Body of pancreas (tissue), 4 donors: ENCODE data around the gene COL6A2. TPM values are rescaled to one million over a fixed set of nuclear protein-coding genes. Genes with fewer than 3 reads are reported as not detected.

Experiments
- ATAC-seq: fragments of 150-250 bp; one replicate; pipeline ENCODE4 v1.9.1; 2016
- DNase-seq, 4 donors: peaks; one replicate each; pipeline ENCODE4 v3.0.0-alpha.2; 2019
- H3K27ac ChIP-seq, 4 donors: fragments of 200-600 bp; sonication (generic); 1 replicate in 3 of 4; 2 replicates in 1 of 4; pipeline versions ENCODE4 v1.5.1 to v1.6.1; 2016 to 2019; ENCODE audit warnings: mild to moderate bottlenecking in 1 of 4, mixed read lengths in 1 of 4, moderate library complexity in 1 of 4
- H3K27me3 ChIP-seq, 2 donors: fragments of 200-600 bp; sonication (generic); one replicate each; pipeline ENCODE4 v1.6.0; 2016; ENCODE audit warnings: mild to moderate bottlenecking in 1 of 2
- H3K36me3 ChIP-seq, 2 donors: fragments of 200-600 bp; sonication (generic); replicated peaks in 1 of 2; 2 replicates each; pipeline ENCODE4 v1.5.1; 2016; ENCODE audit warnings: low read depth in 2 of 2; ENCODE audit not compliant: insufficient read depth in 1 of 2
- H3K4me1 ChIP-seq: fragments of 200-600 bp; sonication (generic); one replicate; pipeline ENCODE4 v1.6.0; 2016
- H3K4me3 ChIP-seq, 2 donors: fragments of 200-600 bp; sonication (generic); 1 replicate in 1 of 2; 2 replicates in 1 of 2; pipeline ENCODE4 v1.5.1; 2016 to 2019
- H3K9me3 ChIP-seq, 3 donors: fragments of 200-600 bp; sonication (generic); 1 replicate in 2 of 3; 2 replicates in 1 of 3; pipeline ENCODE4 v1.5.1; 2016
- CTCF ChIP-seq, 7 experiments: fragments of 450-650 bp in 4 of 7; fragments of 200-600 bp in 3 of 7; sonication (generic) in 3 of 7; IDR thresholded peaks; one replicate each; pipeline ENCODE4 v1.5.1; 2016 to 2019; ENCODE audit warnings: antibody characterized with exemption in 7 of 7
- POLR2A ChIP-seq, 3 donors: fragments of 450-650 bp; IDR thresholded peaks; one replicate each; pipeline ENCODE4 v1.6.1; 2016; ENCODE audit warnings: antibody characterized with exemption in 3 of 3, mild to moderate bottlenecking in 2 of 3
- WGBS, 2 donors: methylation state at CpG; one replicate each; pipeline ENCODE4 v1.1.5; 2017; 5-methylcytosine and 5-hydroxymethylcytosine counted together
- intact Hi-C: fragments of 100-400 bp; cut with DNase I; formaldehyde crosslinking; loops from one replicate; pipeline ENCODE4 v1.15.1; 2023
- total RNA-seq, 2 donors: library from RNA; depleted of rRNA; stranded (reverse); fragments of >200 nt; gene quantifications; one replicate each; pipeline ENCODE4 v1.1.0, GENCODE V29; 2016

The COL6A2 gene
- total RNA-seq, 2 donors from 2014 or later: 72.1 to 339 TPM

- Histone ChIP-seq H3K27me3 (no peaks in the 10 kb centered on the region), H3K4me3 (no peak overlapping the region), H3K36me3 (no peaks in the 10 kb centered on the region), H3K27ac (no peak overlapping the region), H3K9me3 (peaks cover 0 to 6% (median 0%) of the 10 kb centered on the region in 3 donors), H3K4me1 (no peaks in the 10 kb centered on the region)
- DNase-seq (peak in 2 of 4 donors; percentile 2 to 7), ATAC-seq (no peak)
- intact Hi-C loops: no loop called here
- WGBS, 2 donors: 68 to 72% methylated on average over 6 to 18 of the region's 19 CpGs
- no peak for TF ChIP-seq CTCF (IDR thresholded peaks at IDR 0.05)
- no peak for TF ChIP-seq POLR2A (IDR thresholded peaks at IDR 0.05)
Measured at GRCh38 chr21:46109313-46110221, 11.7 kb downstream of the COL6A2 start.

- DNase-seq (peak in 3 of 4 donors; percentile 4 to 9 (median 9)), ATAC-seq (no peak)
- no peak for TF ChIP-seq CTCF (IDR thresholded peaks at IDR 0.05)
- no peak for TF ChIP-seq POLR2A (IDR thresholded peaks at IDR 0.05)
- WGBS, 2 donors: 58 to 62% methylated on average over 12 to 16 of the region's 20 CpGs
- Histone ChIP-seq H3K4me3 (no peak overlapping the region), H3K9me3 (peaks cover 0 to 10% (median 0%) of the 10 kb centered on the region in 3 donors), H3K27me3 (no peaks in the 10 kb centered on the region), H3K36me3 (no peaks in the 10 kb centered on the region), H3K27ac (no peak overlapping the region), H3K4me1 (no peaks in the 10 kb centered on the region)
- intact Hi-C loops: no loop called here
Measured at GRCh38 chr21:46110499-46111192, 12.7 kb downstream of the COL6A2 start.

GRCh38 chr21:46111193-46111571 is 13.3 kb downstream of the COL6A2 start:
- no peaks in the 10 kb centered on the region for H3K36me3 ChIP-seq
- peaks cover 0 to 10% (median 0%) of the 10 kb centered on the region in 3 donors for H3K9me3 ChIP-seq
- WGBS, 2 donors: 79 to 100% methylated on average over 2 to 9 of the region's 12 CpGs
- ATAC-seq: no peak
- no peak overlapping the region for H3K27ac ChIP-seq
- no peaks in the 10 kb centered on the region for H3K27me3 ChIP-seq
- no peak for TF ChIP-seq CTCF (IDR thresholded peaks at IDR 0.05)
- no peak for TF ChIP-seq POLR2A (IDR thresholded peaks at IDR 0.05)
- peak in 2 of 4 donors; percentile 5 to 9 for DNase-seq
- no peaks in the 10 kb centered on the region for H3K4me1 ChIP-seq
- intact Hi-C loops: no loop called here
- no peak overlapping the region for H3K4me3 ChIP-seq

GRCh38 chr21:46111857-46112724 is 14.2 kb downstream of the COL6A2 start:
- DNase-seq: peak in 3 of 4 donors; percentile 4 to 11 (median 9)

More at GRCh38 chr21:46111857-46112724, 14.2 kb downstream of the COL6A2 start:
- TF ChIP-seq CTCF (IDR thresholded peaks at IDR 0.05) (no peak), POLR2A (IDR thresholded peaks at IDR 0.05) (no peak)
- Histone ChIP-seq H3K9me3 (peaks cover 0 to 10% (median 0%) of the 10 kb centered on the region in 3 donors), H3K4me1 (no peaks in the 10 kb centered on the region), H3K27ac (no peak overlapping the region), H3K36me3 (no peaks in the 10 kb centered on the region), H3K4me3 (no peak overlapping the region), H3K27me3 (no peaks in the 10 kb centered on the region)
- WGBS, 2 donors: 79 to 87% methylated on average over 15 to 65 of the region's 69 CpGs
- no peak for ATAC-seq
- intact Hi-C loops: no loop called here
